Thyroid gland (tissue), 4 donors: Measurements from ENCODE around the gene HSPB6. TPM values are rescaled to one million over a fixed set of nuclear protein-coding genes. Genes with fewer than 3 reads are reported as not detected.

Experiments used
- DNase-seq, 2 donors: peaks; one replicate each; pipeline ENCODE4 v3.0.0-alpha.2; 2019
- H3K27ac ChIP-seq, 3 donors: fragments of 200-600 bp; sonication (generic); 1 replicate in 2 of 3; 2 replicates in 1 of 3; pipeline ENCODE4 v1.5.1; 2016 to 2019; ENCODE audit warnings: mild to moderate bottlenecking in 1 of 3, moderate library complexity in 1 of 3
- H3K27me3 ChIP-seq: fragments of 200-600 bp; sonication (generic); one replicate; pipeline ENCODE4 v1.5.1; 2019
- H3K36me3 ChIP-seq, 2 donors: fragments of 200-600 bp; sonication (generic); one replicate each; pipeline ENCODE4 v1.5.1; 2016 to 2019
- H3K4me1 ChIP-seq, 2 donors: fragments of 200-600 bp; sonication (generic); one replicate each; pipeline ENCODE4 v1.5.1; 2017 to 2019
- H3K4me3 ChIP-seq, 3 donors: fragments of 200-600 bp; sonication (generic); replicated peaks in 1 of 3; 1 replicate in 2 of 3; 2 replicates in 1 of 3; pipeline ENCODE4 v1.5.1; 2016; ENCODE audit warnings: mild to moderate bottlenecking in 1 of 3
- H3K9me3 ChIP-seq: fragments of 200-600 bp; sonication (generic); one replicate; pipeline ENCODE4 v1.5.1; 2017
- POLR2A ChIP-seq, 2 donors: fragments of 450-650 bp; IDR thresholded peaks; one replicate each; pipeline ENCODE4 v1.6.1; 2017; ENCODE audit warnings: antibody characterized with exemption in 2 of 2, mild to moderate bottlenecking in 2 of 2, moderate library complexity in 1 of 2
- WGBS, 2 donors: methylation state at CpG; one replicate each; pipeline ENCODE4 v1.1.5; 2017; 5-methylcytosine and 5-hydroxymethylcytosine counted together
- intact Hi-C: fragments of 100-400 bp; cut with DNase I; formaldehyde crosslinking; loops from one replicate; pipeline ENCODE4 v1.15.1; 2023
- total RNA-seq, 4 donors: library from RNA; depleted of rRNA; stranded (reverse); fragments of >200 nt; gene quantifications; one replicate each; pipeline ENCODE4 v1.2.3, GENCODE V29; 2016
- TF ChIP-seq, protein P1 (sequence below), 6 experiments: fragments of 200-600 bp in 3 of 6; fragments of 450-650 bp in 3 of 6; sonication (generic) in 3 of 6; IDR thresholded peaks; one replicate each; pipeline ENCODE4 v1.5.1; 2016 to 2019; ENCODE audit warnings: antibody characterized with exemption in 6 of 6, mild to moderate bottlenecking in 2 of 6, inconsistent platforms in 1 of 6, moderate library complexity in 1 of 6

Gene HSPB6
- total RNA-seq, 4 donors from 2014 or later: 17.3 to 31.8 (median 23.1) TPM

DNA sequence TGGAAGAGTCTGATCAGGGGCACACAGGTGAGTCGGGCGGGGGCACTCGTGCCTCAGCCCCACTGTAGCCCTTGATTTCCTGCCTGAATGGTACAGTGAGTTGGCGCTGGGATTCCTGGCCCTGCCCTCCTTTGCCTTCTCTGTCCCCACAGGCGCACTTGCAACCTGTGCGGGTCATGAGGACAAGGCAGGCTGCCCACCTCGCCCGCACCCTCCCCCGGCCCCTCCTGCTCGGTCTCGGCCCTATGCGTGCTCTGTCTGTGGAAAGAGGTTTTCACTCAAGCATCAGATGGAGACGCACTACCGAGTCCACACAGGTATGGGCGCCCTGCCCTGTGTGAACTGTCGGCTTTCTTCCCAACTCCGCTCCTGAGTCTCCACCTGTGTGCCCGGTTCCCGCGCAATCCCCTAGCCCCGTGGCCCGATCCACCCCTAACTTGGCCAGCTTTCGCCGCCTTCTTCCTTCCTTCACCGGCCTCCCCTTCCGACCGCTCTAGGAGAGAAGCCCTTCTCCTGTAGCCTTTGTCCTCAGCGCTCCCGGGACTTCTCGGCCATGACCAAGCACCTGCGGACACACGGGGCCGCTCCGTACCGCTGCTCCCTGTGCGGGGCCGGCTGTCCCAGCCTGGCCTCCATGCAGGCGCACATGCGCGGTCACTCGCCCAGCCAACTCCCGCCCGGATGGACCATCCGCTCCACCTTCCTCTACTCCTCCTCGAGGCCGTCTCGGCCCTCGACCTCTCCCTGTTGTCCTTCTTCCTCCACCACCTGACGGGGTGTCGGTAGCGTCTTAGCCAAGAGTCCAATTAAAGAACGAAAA is 40.6 kb downstream of the HSPB6 start:
- Histone ChIP-seq H3K27me3 (no peaks in the 10 kb centered on the region), H3K4me1 (peaks cover 18 to 23% of the 10 kb centered on the region in 2 donors), H3K36me3 (peaks cover 2 to 4% of the 10 kb centered on the region in 2 donors), H3K4me3 (peak overlapping the region; percentile 43 to 88 (median 49)), H3K9me3 (no peaks in the 10 kb centered on the region), H3K27ac (peak overlapping the region; percentile 39 to 90 (median 72))
- DNase-seq: peak; percentile 60 to 67
- 0 to 4% methylated on average over 34 to 36 of the region's 52 CpGs for WGBS, 2 donors
- intact Hi-C loops: loop anchor here (2.0 to 5.0 kb wide), 2 partner anchors 21 to 169 kb away; partner anchors contain the start of gene TMEM147
- TF ChIP-seq, protein P1, sequence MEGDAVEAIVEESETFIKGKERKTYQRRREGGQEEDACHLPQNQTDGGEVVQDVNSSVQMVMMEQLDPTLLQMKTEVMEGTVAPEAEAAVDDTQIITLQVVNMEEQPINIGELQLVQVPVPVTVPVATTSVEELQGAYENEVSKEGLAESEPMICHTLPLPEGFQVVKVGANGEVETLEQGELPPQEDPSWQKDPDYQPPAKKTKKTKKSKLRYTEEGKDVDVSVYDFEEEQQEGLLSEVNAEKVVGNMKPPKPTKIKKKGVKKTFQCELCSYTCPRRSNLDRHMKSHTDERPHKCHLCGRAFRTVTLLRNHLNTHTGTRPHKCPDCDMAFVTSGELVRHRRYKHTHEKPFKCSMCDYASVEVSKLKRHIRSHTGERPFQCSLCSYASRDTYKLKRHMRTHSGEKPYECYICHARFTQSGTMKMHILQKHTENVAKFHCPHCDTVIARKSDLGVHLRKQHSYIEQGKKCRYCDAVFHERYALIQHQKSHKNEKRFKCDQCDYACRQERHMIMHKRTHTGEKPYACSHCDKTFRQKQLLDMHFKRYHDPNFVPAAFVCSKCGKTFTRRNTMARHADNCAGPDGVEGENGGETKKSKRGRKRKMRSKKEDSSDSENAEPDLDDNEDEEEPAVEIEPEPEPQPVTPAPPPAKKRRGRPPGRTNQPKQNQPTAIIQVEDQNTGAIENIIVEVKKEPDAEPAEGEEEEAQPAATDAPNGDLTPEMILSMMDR (IDR thresholded peaks at IDR 0.05): no peak
- no peak for TF ChIP-seq POLR2A (IDR thresholded peaks at IDR 0.05)

DNA sequence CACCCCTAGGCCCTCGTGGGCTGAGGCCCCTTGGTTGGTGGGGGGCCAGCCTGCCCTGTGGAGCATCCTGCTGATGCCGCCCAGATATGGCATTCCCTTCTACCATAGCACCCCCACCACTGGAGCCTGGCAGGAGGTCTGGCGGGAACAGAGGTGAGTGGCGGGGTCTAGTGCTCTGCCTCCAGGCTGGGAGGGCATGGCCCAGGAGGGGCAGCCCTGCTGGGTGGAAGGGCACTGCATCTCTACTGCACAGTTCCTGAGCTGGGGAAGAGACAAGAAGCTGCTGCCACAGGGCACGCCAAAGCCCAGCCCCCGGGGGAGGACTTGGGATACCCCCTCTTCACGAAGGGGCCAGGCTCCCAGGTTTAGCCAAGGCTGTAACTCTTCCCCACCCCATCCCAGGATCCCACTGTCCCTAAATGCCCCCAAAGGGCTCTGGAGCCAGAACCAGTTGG is 41.4 kb downstream of the HSPB6 start:
- H3K4me1 ChIP-seq: peaks cover 18 to 23% of the 10 kb centered on the region in 2 donors
- WGBS, 2 donors: 67 to 82% methylated on average over 1 to 6 of the region's 7 CpGs
- intact Hi-C loops: loop anchor here (5.0 kb wide), 1 partner anchor 168 kb away; the partner anchor contains the start of gene TMEM147
- H3K9me3 ChIP-seq: no peaks in the 10 kb centered on the region
- TF ChIP-seq POLR2A (IDR thresholded peaks at IDR 0.05): no peak
- TF ChIP-seq, protein P1 (IDR thresholded peaks at IDR 0.05): no peak
- peak overlapping the region in 1 of 3 donors; percentile 88 for H3K4me3 ChIP-seq
- H3K27ac ChIP-seq: no peak overlapping the region
- H3K27me3 ChIP-seq: no peaks in the 10 kb centered on the region
- no peaks in the 10 kb centered on the region for H3K36me3 ChIP-seq
- DNase-seq: no peak

DNA sequence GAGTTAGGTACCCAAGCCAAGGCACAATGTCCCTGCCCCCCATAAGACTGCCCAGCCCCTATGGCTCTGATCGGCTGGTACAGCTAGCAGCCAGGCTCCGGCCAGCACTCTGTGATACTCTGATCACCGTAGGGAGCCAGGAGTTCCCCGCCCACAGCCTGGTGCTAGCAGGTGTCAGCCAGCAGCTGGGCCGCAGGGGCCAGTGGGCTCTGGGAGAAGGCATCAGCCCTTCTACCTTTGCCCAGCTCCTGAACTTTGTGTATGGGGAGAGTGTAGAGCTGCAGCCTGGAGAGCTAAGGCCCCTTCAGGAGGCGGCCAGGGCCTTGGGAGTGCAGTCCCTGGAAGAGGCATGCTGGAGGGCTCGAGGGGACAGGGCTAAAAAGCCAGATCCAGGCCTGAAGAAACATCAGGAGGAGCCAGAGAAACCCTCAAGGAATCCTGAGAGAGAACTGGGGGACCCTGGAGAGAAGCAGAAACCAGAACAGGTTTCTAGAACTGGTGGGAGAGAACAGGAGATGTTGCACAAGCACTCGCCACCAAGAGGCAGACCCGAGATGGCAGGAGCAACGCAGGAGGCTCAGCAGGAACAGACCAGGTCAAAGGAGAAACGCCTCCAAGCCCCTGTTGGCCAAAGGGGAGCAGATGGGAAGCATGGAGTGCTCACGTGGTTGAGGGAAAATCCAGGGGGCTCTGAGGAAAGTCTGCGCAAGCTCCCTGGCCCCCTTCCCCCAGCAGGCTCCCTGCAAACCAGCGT is 42.1 kb downstream of the HSPB6 start:
- Histone ChIP-seq H3K27me3 (no peaks in the 10 kb centered on the region), H3K27ac (no peak overlapping the region), H3K9me3 (no peaks in the 10 kb centered on the region), H3K4me1 (peaks cover 18 to 22% of the 10 kb centered on the region in 2 donors), H3K4me3 (no peak overlapping the region), H3K36me3 (no peaks in the 10 kb centered on the region)
- 76 to 77% methylated on average over 14 of the region's 14 CpGs for WGBS, 2 donors
- intact Hi-C loops: loop anchor here (5.0 kb wide), 1 partner anchor 167 kb away; the partner anchor contains the start of gene TMEM147
- no peak for DNase-seq
- no peak for TF ChIP-seq POLR2A (IDR thresholded peaks at IDR 0.05)
- TF ChIP-seq, protein P1 (IDR thresholded peaks at IDR 0.05): no peak

DNA sequence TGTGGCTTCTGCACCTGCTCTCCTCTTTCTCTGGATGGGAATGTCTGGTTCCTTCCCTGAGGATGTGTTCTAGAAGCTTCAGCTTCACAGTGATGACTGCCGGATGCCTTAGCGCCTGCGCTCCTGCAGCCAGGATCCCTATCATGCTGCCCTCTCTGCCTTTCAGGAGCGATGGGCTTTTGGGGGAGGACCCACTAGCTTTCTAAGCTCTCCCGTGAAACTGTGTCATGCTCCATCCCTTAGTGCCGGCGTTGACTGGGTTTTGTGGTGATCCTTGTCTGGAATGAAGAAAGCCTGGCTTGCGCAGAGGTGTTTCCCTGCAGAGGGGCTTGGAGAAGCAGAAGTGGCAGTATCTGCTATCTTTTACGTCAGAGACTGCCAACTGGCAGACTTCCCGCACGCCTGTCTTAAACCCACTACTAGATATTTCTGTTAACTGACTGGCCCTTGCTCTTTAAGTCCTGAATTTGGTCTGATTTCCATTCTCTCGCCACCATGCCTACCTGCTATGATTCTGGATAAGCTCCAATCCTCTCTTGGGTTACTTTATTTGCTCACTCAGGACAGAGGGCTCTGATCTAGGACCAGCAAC is 42.8 kb downstream of the HSPB6 start:
- no peaks in the 10 kb centered on the region for H3K36me3 ChIP-seq
- peaks cover 14 to 15% of the 10 kb centered on the region in 2 donors for H3K4me1 ChIP-seq
- 82 to 83% methylated on average over 12 of the region's 12 CpGs for WGBS, 2 donors
- H3K27me3 ChIP-seq: no peaks in the 10 kb centered on the region
- intact Hi-C loops: no loop called here
- DNase-seq: no peak
- H3K9me3 ChIP-seq: no peaks in the 10 kb centered on the region
- TF ChIP-seq, protein P1 (IDR thresholded peaks at IDR 0.05): no peak
- TF ChIP-seq POLR2A (IDR thresholded peaks at IDR 0.05): no peak
- no peak overlapping the region for H3K27ac ChIP-seq
- no peak overlapping the region for H3K4me3 ChIP-seq
